WTC11 (cell line): ENCODE results near the gene PHC1. TPM values are rescaled to one million over a fixed set of nuclear protein-coding genes. Genes with fewer than 3 reads are reported as not detected.

ENCODE experiments used
- ATAC-seq: fragments of 200-7000 bp; cut with Tn5 transposase; 2 replicates; pipeline ENCODE4 v1.10.0; 2021; ENCODE audit warnings: mild to moderate bottlenecking, moderate library complexity
- CTCF ChIA-PET: fragments of 300-600 bp; sonication (Branson Sonifier 250); formaldehyde crosslinking; loops from one replicate; lab custom pipeline; 2021; ENCODE audit warnings: antibody characterized with exemption; lab: Charles Lee
- POLR2A ChIA-PET: fragments of 350-600 bp; sonication (Branson Sonifier 250); formaldehyde crosslinking; loops from one replicate; lab custom pipeline; 2021; ENCODE audit warnings: antibody characterized with exemption; lab: Charles Lee
- DNase-seq: peaks from one replicate; pipeline ENCODE4 v3.0.0; 2021; ENCODE audit warnings: low spot score
- H3K27ac Mint-ChIP-seq: 2 replicates; pipeline ENCODE4 v1.8.0; 2021; ENCODE audit warnings: mixed read lengths
- H3K27me3 Mint-ChIP-seq: 2 replicates; pipeline ENCODE4 v1.8.0; 2021; ENCODE audit warnings: low read depth, mild to moderate bottlenecking, moderate library complexity, mixed read lengths
- H3K36me3 Mint-ChIP-seq: 2 replicates; pipeline ENCODE4 v1.8.0; 2021; ENCODE audit warnings: mixed read lengths
- H3K4me1 Mint-ChIP-seq: 2 replicates; pipeline ENCODE4 v1.8.0; 2022; ENCODE audit warnings: mixed read lengths
- H3K4me3 Mint-ChIP-seq: 2 replicates; pipeline ENCODE4 v1.8.0; 2021; ENCODE audit warnings: mild to moderate bottlenecking, moderate library complexity, mixed read lengths
- H3K9me3 Mint-ChIP-seq: 2 replicates; pipeline ENCODE4 v1.8.0; 2021; ENCODE audit warnings: mixed read lengths
- ESRRA ChIP-seq: sonication (generic); formaldehyde crosslinking; IDR thresholded peaks from 2 replicates; pipeline ENCODE4 v1.8.1; 2022; ENCODE audit warnings: mild to moderate bottlenecking, missing genetic modification reagents, borderline replicate concordance
- ETV6 ChIP-seq: sonication (generic); formaldehyde crosslinking; IDR thresholded peaks from 2 replicates; pipeline ENCODE4 v1.8.1; 2022; ENCODE audit warnings: mild to moderate bottlenecking, missing genetic modification reagents
- FOXJ3 ChIP-seq: sonication (generic); formaldehyde crosslinking; IDR thresholded peaks from 2 replicates; pipeline ENCODE4 v1.9.0; 2021; ENCODE audit warnings: missing genetic modification reagents, mild to moderate bottlenecking, borderline replicate concordance
- MXD4 ChIP-seq: fragments of 250-450 bp; sonication (Bioruptor Pico); IDR thresholded peaks from 2 replicates; pipeline ENCODE4 v1.8.0; 2021; ENCODE audit warnings: mild to moderate bottlenecking, moderate library complexity, borderline replicate concordance
- NFYB ChIP-seq: sonication (generic); formaldehyde crosslinking; conservative IDR thresholded peaks from 2 replicates; pipeline ENCODE4 v1.8.0; 2022; ENCODE audit warnings: low read depth, missing genetic modification reagents
- NR1H2 ChIP-seq: sonication (generic); formaldehyde crosslinking; IDR thresholded peaks from 2 replicates; pipeline ENCODE4 v1.9.0; 2021; ENCODE audit warnings: mild to moderate bottlenecking, moderate library complexity, missing genetic modification reagents
- NR2C2 ChIP-seq: sonication (generic); formaldehyde crosslinking; IDR thresholded peaks from 2 replicates; pipeline ENCODE4 v1.8.0; 2022; ENCODE audit warnings: mild to moderate bottlenecking, missing genetic modification reagents
- OVOL2 ChIP-seq: fragments of 250-450 bp; sonication (Bioruptor Pico); IDR thresholded peaks from 2 replicates; pipeline ENCODE4 v1.9.0; 2021; ENCODE audit warnings: mild to moderate bottlenecking, borderline replicate concordance
- TCF7 ChIP-seq: sonication (generic); formaldehyde crosslinking; IDR thresholded peaks from 2 replicates; pipeline ENCODE4 v1.8.0; 2022; ENCODE audit warnings: mild to moderate bottlenecking, low read depth, missing genetic modification reagents, moderate library complexity
- ZNF121 ChIP-seq: sonication (generic); formaldehyde crosslinking; IDR thresholded peaks from 2 replicates; pipeline ENCODE4 v1.8.0; 2023; ENCODE audit warnings: missing genetic modification reagents
- ZNF232 ChIP-seq: sonication (generic); formaldehyde crosslinking; IDR thresholded peaks from 2 replicates; pipeline ENCODE4 v1.8.0; 2022; ENCODE audit warnings: mild to moderate bottlenecking, missing genetic modification reagents
- ZNF263 ChIP-seq: sonication (generic); formaldehyde crosslinking; IDR thresholded peaks from 2 replicates; pipeline ENCODE4 v1.8.1; 2022; ENCODE audit warnings: low read depth, mild to moderate bottlenecking, moderate library complexity, missing genetic modification reagents
- total RNA-seq: library from RNA; stranded (reverse); gene quantifications from 3 replicates; pipeline ENCODE4 v1.2.3, GENCODE V29; 2021
- TF ChIP-seq, protein P1 (sequence below): sonication (generic); formaldehyde crosslinking; IDR thresholded peaks from 2 replicates; pipeline ENCODE4 v1.8.0; 2023; ENCODE audit warnings: missing genetic modification reagents
- TF ChIP-seq, protein P2 (sequence below): sonication (generic); formaldehyde crosslinking; IDR thresholded peaks from 2 replicates; pipeline ENCODE4 v1.8.0; 2022; ENCODE audit warnings: missing genetic modification reagents
- TF ChIP-seq, protein P3 (sequence below): sonication (generic); formaldehyde crosslinking; IDR thresholded peaks from 2 replicates; pipeline ENCODE4 v1.8.1; 2022; ENCODE audit warnings: mild to moderate bottlenecking, missing genetic modification reagents, moderate library complexity, borderline replicate concordance
- TF ChIP-seq, protein P4 (sequence below): sonication (generic); formaldehyde crosslinking; conservative IDR thresholded peaks from 2 replicates; pipeline ENCODE4 v1.8.1; 2022; ENCODE audit warnings: mild to moderate bottlenecking, missing genetic modification reagents
- TF ChIP-seq, protein P5 (sequence below): fragments of 250-450 bp; sonication (Bioruptor Pico); IDR thresholded peaks from 2 replicates; pipeline ENCODE4 v1.9.0; 2021; ENCODE audit warnings: moderate library complexity, mild to moderate bottlenecking, inconsistent platforms, borderline replicate concordance
- TF ChIP-seq, protein P6 (sequence below): sonication (generic); formaldehyde crosslinking; IDR thresholded peaks from 2 replicates; pipeline ENCODE4 v1.8.0; 2023; ENCODE audit warnings: mild to moderate bottlenecking, missing genetic modification reagents
- TF ChIP-seq, protein P7 (sequence below): sonication (generic); formaldehyde crosslinking; IDR thresholded peaks from 2 replicates; pipeline ENCODE4 v1.8.1; 2022; ENCODE audit warnings: missing genetic modification reagents, borderline replicate concordance

PHC1 gene
- total RNA-seq, 1 experiment from 2014 or later, result 733 TPM

DNA sequence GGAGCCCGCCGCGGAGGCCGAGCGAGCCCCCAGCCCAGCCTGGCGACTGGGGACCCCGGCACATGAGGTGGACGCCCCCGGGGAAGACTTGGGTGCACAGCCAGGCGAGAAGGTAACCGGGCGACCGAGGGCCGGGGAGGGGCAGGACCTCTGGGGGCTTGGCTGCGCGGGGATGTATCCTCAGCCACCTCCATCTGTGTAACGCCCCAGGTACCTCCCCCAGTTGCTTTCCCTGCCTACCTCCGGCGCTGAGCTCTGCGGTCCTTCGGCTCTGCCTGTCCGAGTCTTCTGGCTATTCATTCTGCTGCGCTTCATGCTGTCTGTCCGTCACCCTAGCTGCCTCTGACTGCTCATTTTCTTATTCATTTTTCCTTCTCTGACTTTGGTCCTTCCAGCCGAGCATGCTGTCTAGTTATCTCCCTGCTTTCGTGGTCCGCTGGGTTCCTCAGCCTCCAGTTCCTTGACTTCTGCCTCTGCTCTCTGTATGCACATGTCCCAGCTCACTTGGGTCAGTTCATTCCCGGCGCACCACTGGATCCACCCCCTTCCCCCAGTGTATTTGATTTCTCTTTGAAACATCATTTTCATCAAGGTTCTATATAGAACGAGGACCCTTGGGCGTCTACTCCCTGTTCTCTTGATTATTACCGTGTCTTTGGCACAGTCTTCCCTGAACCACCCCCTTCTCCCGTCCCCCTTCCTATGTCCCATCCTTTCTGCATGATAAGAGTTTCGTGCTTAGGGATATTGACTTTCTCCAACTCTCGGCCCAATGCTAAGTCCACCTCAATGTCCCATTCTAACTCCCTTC lies 612 bp downstream of the PHC1 start:
- POLR2A ChIA-PET, result interaction anchor here (0.8 to 3.2 kb wide), 4 partner anchors 8 to 96 kb away, joined by 3 to 16 read pairs (median 4); partner anchors contain the start of gene M6PR
- TF ChIP-seq MXD4, result no peak
- TF ChIP-seq, protein P1, sequence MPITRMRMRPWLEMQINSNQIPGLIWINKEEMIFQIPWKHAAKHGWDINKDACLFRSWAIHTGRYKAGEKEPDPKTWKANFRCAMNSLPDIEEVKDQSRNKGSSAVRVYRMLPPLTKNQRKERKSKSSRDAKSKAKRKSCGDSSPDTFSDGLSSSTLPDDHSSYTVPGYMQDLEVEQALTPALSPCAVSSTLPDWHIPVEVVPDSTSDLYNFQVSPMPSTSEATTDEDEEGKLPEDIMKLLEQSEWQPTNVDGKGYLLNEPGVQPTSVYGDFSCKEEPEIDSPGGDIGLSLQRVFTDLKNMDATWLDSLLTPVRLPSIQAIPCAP (CRISPR knock-in tag), result 0 out of 2 replicates have a peak, but pooled peaks have one; percentile 11
- 0 out of 2 replicates have a peak, but pooled peaks have one; percentile 17 for TF ChIP-seq ETV6 (CRISPR knock-in tag)
- no peak for TF ChIP-seq ZNF263
- 0 out of 2 replicates have a peak, but pooled peaks have one; percentile 9 for TF ChIP-seq ZNF121 (CRISPR knock-in tag)
- TF ChIP-seq, all 79 proteins: peak for 3
- no peak overlapping the region for H3K27ac Mint-ChIP-seq
- no peak overlapping the region for H3K4me3 Mint-ChIP-seq
- no peaks in the 10 kb centered on the region for H3K9me3 Mint-ChIP-seq
- H3K27me3 Mint-ChIP-seq, result no peaks in the 10 kb centered on the region
- H3K36me3 Mint-ChIP-seq, result peaks cover 17% of the 10 kb centered on the region
- CTCF ChIA-PET, result interaction anchor here (0.7 to 4.7 kb wide), 7 partner anchors 25 to 371 kb away, joined by 3 to 28 read pairs (median 6); no protein-coding TSS in a partner anchor
- peaks cover 48% of the 10 kb centered on the region for H3K4me1 Mint-ChIP-seq
- peak; percentile 73 for DNase-seq
- ATAC-seq, result peak; percentile 60

DNA sequence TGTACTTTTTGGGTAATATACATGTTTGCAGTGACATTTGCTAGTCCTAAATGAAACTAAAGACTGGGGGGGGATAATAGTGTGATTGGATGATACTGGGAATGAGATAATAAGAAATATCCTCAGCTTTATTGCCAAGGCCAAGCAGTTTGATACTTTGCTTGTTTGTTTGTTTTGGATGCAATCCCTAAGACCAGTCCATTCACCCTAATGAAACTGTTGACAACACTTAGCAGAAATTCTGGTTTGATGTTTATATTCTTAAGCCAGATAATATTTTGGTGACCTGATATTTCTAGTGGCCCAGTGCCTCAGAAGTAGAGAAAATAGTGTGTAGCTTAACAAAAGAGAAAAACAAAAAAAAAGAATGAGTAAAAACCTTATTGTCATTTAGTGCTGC lies 1.8 kb downstream of the PHC1 start:
- peaks cover 27% of the 10 kb centered on the region for H3K36me3 Mint-ChIP-seq
- ATAC-seq, result no peak
- peaks cover 42% of the 10 kb centered on the region for H3K4me1 Mint-ChIP-seq
- no peak overlapping the region for H3K4me3 Mint-ChIP-seq
- ChIA-PET POLR2A (no interaction called here), CTCF (interaction anchor here (1.0 to 2.0 kb wide), 3 partner anchors 26 to 372 kb away, joined by 5 to 8 read pairs (median 6); no protein-coding TSS in a partner anchor)
- H3K27ac Mint-ChIP-seq, result no peak overlapping the region
- DNase-seq, result no peak
- H3K9me3 Mint-ChIP-seq, result no peaks in the 10 kb centered on the region
- no peaks in the 10 kb centered on the region for H3K27me3 Mint-ChIP-seq
- TF ChIP-seq ESRRA (CRISPR knock-in tag) (no peak), TCF7 (CRISPR knock-in tag) (no peak), NR2C2 (CRISPR knock-in tag) (no peak), MXD4 (no peak), OVOL2 (CRISPR knock-in tag) (no peak), ZNF232 (CRISPR knock-in tag) (no peak), FOXJ3 (no peak), NFYB (CRISPR knock-in tag) (no peak), NR1H2 (CRISPR knock-in tag) (no peak)
- TF ChIP-seq, protein P2, sequence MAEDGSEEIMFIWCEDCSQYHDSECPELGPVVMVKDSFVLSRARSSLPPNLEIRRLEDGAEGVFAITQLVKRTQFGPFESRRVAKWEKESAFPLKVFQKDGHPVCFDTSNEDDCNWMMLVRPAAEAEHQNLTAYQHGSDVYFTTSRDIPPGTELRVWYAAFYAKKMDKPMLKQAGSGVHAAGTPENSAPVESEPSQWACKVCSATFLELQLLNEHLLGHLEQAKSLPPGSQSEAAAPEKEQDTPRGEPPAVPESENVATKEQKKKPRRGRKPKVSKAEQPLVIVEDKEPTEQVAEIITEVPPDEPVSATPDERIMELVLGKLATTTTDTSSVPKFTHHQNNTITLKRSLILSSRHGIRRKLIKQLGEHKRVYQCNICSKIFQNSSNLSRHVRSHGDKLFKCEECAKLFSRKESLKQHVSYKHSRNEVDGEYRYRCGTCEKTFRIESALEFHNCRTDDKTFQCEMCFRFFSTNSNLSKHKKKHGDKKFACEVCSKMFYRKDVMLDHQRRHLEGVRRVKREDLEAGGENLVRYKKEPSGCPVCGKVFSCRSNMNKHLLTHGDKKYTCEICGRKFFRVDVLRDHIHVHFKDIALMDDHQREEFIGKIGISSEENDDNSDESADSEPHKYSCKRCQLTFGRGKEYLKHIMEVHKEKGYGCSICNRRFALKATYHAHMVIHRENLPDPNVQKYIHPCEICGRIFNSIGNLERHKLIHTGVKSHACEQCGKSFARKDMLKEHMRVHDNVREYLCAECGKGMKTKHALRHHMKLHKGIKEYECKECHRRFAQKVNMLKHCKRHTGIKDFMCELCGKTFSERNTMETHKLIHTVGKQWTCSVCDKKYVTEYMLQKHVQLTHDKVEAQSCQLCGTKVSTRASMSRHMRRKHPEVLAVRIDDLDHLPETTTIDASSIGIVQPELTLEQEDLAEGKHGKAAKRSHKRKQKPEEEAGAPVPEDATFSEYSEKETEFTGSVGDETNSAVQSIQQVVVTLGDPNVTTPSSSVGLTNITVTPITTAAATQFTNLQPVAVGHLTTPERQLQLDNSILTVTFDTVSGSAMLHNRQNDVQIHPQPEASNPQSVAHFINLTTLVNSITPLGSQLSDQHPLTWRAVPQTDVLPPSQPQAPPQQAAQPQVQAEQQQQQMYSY, result no peak
- TF ChIP-seq, protein P3, sequence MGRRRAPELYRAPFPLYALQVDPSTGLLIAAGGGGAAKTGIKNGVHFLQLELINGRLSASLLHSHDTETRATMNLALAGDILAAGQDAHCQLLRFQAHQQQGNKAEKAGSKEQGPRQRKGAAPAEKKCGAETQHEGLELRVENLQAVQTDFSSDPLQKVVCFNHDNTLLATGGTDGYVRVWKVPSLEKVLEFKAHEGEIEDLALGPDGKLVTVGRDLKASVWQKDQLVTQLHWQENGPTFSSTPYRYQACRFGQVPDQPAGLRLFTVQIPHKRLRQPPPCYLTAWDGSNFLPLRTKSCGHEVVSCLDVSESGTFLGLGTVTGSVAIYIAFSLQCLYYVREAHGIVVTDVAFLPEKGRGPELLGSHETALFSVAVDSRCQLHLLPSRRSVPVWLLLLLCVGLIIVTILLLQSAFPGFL, result no peak
- TF ChIP-seq, protein P4, sequence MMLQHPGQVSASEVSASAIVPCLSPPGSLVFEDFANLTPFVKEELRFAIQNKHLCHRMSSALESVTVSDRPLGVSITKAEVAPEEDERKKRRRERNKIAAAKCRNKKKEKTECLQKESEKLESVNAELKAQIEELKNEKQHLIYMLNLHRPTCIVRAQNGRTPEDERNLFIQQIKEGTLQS, result no peak
- TF ChIP-seq, protein P5, sequence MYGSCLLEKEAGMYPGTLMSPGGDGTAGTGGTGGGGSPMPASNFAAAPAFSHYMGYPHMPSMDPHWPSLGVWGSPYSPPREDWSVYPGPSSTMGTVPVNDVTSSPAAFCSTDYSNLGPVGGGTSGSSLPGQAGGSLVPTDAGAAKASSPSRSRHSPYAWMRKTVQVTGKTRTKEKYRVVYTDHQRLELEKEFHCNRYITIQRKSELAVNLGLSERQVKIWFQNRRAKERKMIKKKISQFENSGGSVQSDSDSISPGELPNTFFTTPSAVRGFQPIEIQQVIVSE (CRISPR knock-in tag), result no peak
- TF ChIP-seq, protein P6, sequence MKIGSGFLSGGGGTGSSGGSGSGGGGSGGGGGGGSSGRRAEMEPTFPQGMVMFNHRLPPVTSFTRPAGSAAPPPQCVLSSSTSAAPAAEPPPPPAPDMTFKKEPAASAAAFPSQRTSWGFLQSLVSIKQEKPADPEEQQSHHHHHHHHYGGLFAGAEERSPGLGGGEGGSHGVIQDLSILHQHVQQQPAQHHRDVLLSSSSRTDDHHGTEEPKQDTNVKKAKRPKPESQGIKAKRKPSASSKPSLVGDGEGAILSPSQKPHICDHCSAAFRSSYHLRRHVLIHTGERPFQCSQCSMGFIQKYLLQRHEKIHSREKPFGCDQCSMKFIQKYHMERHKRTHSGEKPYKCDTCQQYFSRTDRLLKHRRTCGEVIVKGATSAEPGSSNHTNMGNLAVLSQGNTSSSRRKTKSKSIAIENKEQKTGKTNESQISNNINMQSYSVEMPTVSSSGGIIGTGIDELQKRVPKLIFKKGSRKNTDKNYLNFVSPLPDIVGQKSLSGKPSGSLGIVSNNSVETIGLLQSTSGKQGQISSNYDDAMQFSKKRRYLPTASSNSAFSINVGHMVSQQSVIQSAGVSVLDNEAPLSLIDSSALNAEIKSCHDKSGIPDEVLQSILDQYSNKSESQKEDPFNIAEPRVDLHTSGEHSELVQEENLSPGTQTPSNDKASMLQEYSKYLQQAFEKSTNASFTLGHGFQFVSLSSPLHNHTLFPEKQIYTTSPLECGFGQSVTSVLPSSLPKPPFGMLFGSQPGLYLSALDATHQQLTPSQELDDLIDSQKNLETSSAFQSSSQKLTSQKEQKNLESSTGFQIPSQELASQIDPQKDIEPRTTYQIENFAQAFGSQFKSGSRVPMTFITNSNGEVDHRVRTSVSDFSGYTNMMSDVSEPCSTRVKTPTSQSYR, result no peak
- TF ChIP-seq, protein P7, sequence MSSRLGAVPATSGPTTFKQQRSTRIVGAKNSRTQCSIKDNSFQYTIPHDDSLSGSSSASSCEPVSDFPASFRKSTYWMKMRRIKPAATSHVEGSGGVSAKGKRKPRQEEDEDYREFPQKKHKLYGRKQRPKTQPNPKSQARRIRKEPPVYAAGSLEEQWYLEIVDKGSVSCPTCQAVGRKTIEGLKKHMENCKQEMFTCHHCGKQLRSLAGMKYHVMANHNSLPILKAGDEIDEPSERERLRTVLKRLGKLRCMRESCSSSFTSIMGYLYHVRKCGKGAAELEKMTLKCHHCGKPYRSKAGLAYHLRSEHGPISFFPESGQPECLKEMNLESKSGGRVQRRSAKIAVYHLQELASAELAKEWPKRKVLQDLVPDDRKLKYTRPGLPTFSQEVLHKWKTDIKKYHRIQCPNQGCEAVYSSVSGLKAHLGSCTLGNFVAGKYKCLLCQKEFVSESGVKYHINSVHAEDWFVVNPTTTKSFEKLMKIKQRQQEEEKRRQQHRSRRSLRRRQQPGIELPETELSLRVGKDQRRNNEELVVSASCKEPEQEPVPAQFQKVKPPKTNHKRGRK (CRISPR knock-in tag), result no peak
